ENCODE results near the gene SETDB1.

DNA sequence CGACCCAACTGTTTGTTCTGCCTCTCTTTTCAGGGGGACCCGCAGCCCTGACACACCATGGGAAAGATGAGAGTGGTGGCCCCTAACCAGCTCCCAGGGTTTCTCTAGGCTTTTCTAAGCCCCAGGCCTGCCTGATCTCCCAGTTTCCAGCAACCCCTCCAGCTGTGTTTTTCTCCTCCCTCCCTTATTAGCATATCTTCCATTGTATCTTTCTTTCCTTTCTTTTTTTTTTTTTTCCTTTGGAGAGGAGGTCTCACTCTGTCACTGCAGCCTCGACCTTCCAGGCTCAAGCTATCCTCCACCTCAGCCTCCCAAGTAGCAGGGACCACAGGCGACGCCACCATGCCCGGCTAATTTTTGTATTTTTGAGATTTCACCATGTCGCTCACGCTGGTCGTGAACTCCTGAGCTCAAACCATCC is 50.2 kb downstream of the SETDB1 start:
- TF ChIP-seq, protein P1, sequence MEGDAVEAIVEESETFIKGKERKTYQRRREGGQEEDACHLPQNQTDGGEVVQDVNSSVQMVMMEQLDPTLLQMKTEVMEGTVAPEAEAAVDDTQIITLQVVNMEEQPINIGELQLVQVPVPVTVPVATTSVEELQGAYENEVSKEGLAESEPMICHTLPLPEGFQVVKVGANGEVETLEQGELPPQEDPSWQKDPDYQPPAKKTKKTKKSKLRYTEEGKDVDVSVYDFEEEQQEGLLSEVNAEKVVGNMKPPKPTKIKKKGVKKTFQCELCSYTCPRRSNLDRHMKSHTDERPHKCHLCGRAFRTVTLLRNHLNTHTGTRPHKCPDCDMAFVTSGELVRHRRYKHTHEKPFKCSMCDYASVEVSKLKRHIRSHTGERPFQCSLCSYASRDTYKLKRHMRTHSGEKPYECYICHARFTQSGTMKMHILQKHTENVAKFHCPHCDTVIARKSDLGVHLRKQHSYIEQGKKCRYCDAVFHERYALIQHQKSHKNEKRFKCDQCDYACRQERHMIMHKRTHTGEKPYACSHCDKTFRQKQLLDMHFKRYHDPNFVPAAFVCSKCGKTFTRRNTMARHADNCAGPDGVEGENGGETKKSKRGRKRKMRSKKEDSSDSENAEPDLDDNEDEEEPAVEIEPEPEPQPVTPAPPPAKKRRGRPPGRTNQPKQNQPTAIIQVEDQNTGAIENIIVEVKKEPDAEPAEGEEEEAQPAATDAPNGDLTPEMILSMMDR (conservative IDR thresholded peaks at IDR 0.05; ENCODE audit: low read depth, low read length), result no peak
- no peak for TF ChIP-seq EZH2 (IDR thresholded peaks at IDR 0.05; ENCODE audit: borderline replicate concordance, low read depth, low read length, poor library complexity, severe bottlenecking)

All from A673 (cell line).